Small intestine (tissue), 7 donors: ENCODE measurements around the gene MME. TPM values are rescaled to one million over a fixed set of nuclear protein-coding genes. Genes with fewer than 3 reads are reported as not detected.

Experiments used
- DNase-seq, 2 donors: peaks; one replicate each; pipeline versions ENCODE4 v3.0.0 to v3.0.0-alpha.2; 2013
- FAIRE-seq: peaks from 2 replicates; lab custom pipeline; 2012; peaks lifted over from hg19 to GRCh38; lab: Jason Lieb, UNC
- H3K27ac ChIP-seq, 3 donors: one replicate each; pipeline ENCODE4 v1.5.1; 2013; ENCODE audit warnings: low read length in 2 of 3, mild to moderate bottlenecking in 2 of 3, control low read depth in 1 of 3, inconsistent platforms in 1 of 3, low read depth in 1 of 3, moderate library complexity in 1 of 3
- H3K27me3 ChIP-seq, 3 donors: one replicate each; pipeline ENCODE4 v1.6.1; 2013; ENCODE audit warnings: low read length in 3 of 3, inconsistent platforms in 1 of 3; ENCODE audit not compliant: control insufficient read depth in 3 of 3, insufficient read depth in 3 of 3
- H3K36me3 ChIP-seq, 3 donors: one replicate each; pipeline ENCODE4 v1.6.1; 2013; ENCODE audit warnings: low read length in 3 of 3, inconsistent platforms in 1 of 3, low read depth in 1 of 3, mild to moderate bottlenecking in 1 of 3, moderate library complexity in 1 of 3; ENCODE audit not compliant: control insufficient read depth in 3 of 3, insufficient read depth in 2 of 3
- H3K4me1 ChIP-seq, 3 donors: one replicate each; pipeline ENCODE4 v1.6.1; 2013; ENCODE audit warnings: low read length in 2 of 3, inconsistent platforms in 1 of 3, low read depth in 1 of 3, mild to moderate bottlenecking in 1 of 3, moderate library complexity in 1 of 3; ENCODE audit not compliant: control insufficient read depth in 3 of 3, insufficient read depth in 2 of 3
- H3K4me3 ChIP-seq, 3 donors: one replicate each; pipeline ENCODE4 v1.5.1; 2013; ENCODE audit warnings: low read length in 3 of 3, control low read depth in 1 of 3, inconsistent platforms in 1 of 3, low read depth in 1 of 3, mild to moderate bottlenecking in 1 of 3, moderate library complexity in 1 of 3
- H3K9me3 ChIP-seq, 2 donors: one replicate each; pipeline ENCODE4 v1.6.1; 2013; ENCODE audit warnings: low read depth in 1 of 2, low read length in 1 of 2; ENCODE audit not compliant: control insufficient read depth in 2 of 2, insufficient read depth in 1 of 2
- WGBS, 3 donors: extraction: QIAGEN DNeasy Blood & Tissue Kit; methylation state at CpG; one replicate each; pipeline ENCODE4 v1.1.7; 2013; 5-methylcytosine and 5-hydroxymethylcytosine counted together
- polyA plus RNA-seq, 4 donors: library from polyadenylated mRNA; stranded (reverse) in 3 of 4; unstranded in 1 of 4; fragments of 200-250 nt in 3 of 4; fragments of 120-200 nt in 1 of 4; gene quantifications; one replicate each; pipeline versions ENCODE4 v1.2.1 to v1.2.3, GENCODE V29; 2013
- donor health status: healthy with polysubstance abuse.
- donor health status: control.
- donor health status: control.
- donor health status: Bipolar disorder and iron deficiency.
- donor health status: healthy.

The MME gene
- polyA plus RNA-seq, 4 donors: 62.1 to 206 (median 132) TPM

DNA sequence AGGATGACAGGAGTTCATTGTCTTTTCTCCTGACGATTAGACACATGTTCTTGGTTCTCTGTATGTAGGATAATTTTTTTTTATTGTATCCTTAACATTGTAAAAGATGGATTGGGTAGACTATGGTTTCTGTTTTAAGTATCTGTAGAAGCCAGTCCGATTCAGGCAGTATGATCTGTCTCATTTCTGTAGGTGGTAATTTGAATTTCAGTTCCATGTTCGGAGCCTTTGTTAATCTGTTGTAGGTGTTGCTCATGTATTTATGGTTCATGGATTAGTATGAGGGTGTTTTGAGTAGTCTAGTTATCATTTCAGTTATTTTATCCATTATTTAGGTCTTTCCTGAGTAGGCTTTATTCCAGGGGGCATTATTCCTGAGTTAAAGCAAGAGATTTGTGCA is 32.4 kb upstream of the MME start:
- no peak for FAIRE-seq
- 78 to 88% (median 85%) methylated on average over 3 of the region's 3 CpGs for WGBS, 3 donors
- H3K27ac ChIP-seq: no peak overlapping the region

DNA sequence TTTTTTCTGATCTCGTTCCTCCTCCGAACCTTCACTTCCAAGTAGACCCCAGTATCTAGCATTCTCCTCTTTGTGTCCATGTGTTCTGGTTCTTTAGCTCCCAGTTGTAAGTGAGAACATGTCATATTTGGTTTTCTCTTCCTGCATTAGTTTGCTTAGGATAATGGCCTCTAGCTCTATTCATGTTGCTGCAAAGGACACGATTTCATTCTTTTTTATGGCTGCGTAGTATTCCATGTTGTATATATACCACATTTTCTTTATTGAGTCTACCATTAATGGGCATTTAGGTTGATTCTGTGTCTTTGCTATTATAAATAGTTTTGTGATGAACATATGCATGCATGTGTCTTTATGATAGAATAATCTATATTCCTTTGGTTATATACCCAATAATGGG is 30.2 kb upstream of the MME start:
- DNase-seq: no peak
- Histone ChIP-seq H3K9me3 (peaks cover 0 to 25% of the 10 kb centered on the region in 2 donors), H3K27me3 (no peaks in the 10 kb centered on the region), H3K4me1 (no peaks in the 10 kb centered on the region), H3K27ac (no peak overlapping the region), H3K4me3 (no peak overlapping the region), H3K36me3 (no peaks in the 10 kb centered on the region)
- no peak for FAIRE-seq
- WGBS, 3 donors: 93 to 97% (median 95%) methylated on average over 4 of the region's 4 CpGs

More for the DNA sequence above, 32.4 kb upstream of the MME start:
- DNase-seq: no peak
- Histone ChIP-seq H3K36me3 (no peaks in the 10 kb centered on the region), H3K4me1 (no peaks in the 10 kb centered on the region), H3K27me3 (no peaks in the 10 kb centered on the region), H3K4me3 (no peak overlapping the region), H3K9me3 (peaks cover 0 to 15% of the 10 kb centered on the region in 2 donors)

DNA sequence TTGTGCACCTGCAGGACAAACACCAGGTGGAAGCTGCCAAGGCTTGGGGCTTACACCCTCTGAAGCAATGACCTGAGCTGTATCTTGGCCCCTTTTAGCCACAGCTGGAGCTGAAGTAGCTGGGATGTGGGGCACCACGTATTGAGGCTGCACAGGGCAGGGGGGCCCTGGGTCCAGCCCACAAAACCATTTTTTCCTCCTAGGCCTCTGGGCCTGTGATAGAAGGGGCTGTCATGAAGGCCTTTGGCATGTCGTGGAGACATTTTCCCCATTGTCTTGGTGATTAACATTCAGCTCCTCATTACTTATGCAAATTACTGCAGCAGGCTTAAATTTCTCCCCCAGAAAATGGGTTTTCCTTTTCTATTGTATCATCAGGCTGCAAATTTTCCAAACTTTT is 27.6 kb upstream of the MME start:
- Histone ChIP-seq H3K27ac (no peak overlapping the region), H3K4me1 (no peaks in the 10 kb centered on the region), H3K9me3 (peaks cover 0 to 27% of the 10 kb centered on the region in 2 donors), H3K36me3 (no peaks in the 10 kb centered on the region), H3K4me3 (no peak overlapping the region), H3K27me3 (no peaks in the 10 kb centered on the region)
- 62 to 73% (median 71%) methylated on average over 2 of the region's 2 CpGs for WGBS, 3 donors
- DNase-seq (no peak), FAIRE-seq (no peak)

DNA sequence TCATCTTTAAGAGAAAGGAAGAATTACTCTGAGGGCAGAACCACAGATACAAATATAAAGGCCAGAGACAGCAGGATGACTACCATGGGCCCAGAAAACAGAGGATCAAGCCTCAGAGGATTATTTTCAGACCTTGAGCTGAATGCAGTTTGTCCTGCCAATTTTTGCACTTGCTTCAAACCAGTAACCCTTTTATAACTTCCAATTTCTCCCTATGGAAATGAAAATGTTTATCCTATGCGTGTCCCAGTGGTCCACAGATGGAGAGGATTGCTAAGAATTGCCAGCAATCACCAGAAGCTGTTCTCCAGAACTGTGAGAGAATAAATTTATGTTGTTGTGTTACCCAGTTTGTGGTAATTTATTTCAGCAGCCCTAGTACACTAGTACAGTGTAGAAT is 26.4 kb upstream of the MME start:
- Histone ChIP-seq H3K27me3 (no peaks in the 10 kb centered on the region), H3K9me3 (peaks cover 0 to 27% of the 10 kb centered on the region in 2 donors), H3K36me3 (no peaks in the 10 kb centered on the region), H3K27ac (no peak overlapping the region), H3K4me1 (no peaks in the 10 kb centered on the region), H3K4me3 (no peak overlapping the region)
- no peak for DNase-seq
- FAIRE-seq: no peak
- WGBS, 3 donors: 52 to 85% (median 67%) methylated on average over 1 of the region's 1 CpG

DNA sequence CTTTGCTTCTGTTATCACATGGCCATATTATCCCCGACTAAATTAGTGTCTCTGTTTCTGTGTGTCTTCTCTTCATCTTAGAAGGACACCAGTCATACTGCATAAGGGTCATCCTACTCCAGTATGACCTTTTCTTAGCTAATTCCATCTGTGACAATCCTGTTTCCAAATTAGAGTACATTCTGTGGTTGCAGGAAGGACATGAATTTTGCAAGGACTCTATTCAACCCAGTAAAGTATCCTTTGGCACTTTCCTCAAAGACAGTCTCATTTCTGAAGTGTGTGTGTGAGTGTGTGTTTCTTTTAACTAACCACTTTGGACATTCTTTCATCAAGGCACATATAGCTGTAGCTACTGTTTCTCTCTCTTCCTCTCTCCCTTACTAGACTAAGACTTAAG is 15.2 kb upstream of the MME start:
- H3K4me3 ChIP-seq: no peak overlapping the region
- no peak overlapping the region for H3K27ac ChIP-seq
- no peak for DNase-seq
- H3K4me1 ChIP-seq: no peaks in the 10 kb centered on the region
- H3K9me3 ChIP-seq: no peaks in the 10 kb centered on the region
- no peak for FAIRE-seq
- no peaks in the 10 kb centered on the region for H3K36me3 ChIP-seq
- H3K27me3 ChIP-seq: no peaks in the 10 kb centered on the region
- WGBS, 3 donors: 44 to 75% (median 57%) methylated on average over 1 of the region's 1 CpG

DNA sequence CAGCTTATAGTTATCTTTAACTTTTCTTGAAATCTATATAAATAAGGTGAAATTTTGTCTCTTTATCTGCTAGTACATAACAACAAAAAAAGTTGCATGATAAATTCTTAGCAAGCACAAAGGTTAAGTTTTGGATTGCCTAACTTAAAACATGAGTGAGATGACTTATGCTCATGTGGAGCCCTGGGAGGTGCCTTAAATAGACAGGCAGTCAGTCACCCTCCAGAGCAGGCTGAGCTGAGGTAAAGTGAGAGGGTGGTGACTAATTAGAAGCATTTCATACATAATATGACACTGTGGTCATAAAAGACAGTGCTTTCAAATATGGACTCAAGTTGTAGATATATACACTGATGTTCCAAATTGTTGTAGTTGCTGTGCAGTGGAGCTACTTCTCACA is 14.6 kb upstream of the MME start:
- DNase-seq (peak in 1 of 2 donors; percentile 30), FAIRE-seq (no peak)
- H3K4me3 ChIP-seq: no peak overlapping the region
- no peak overlapping the region for H3K27ac ChIP-seq
- H3K9me3 ChIP-seq: no peaks in the 10 kb centered on the region
- H3K36me3 ChIP-seq: no peaks in the 10 kb centered on the region
- no peaks in the 10 kb centered on the region for H3K27me3 ChIP-seq
- H3K4me1 ChIP-seq: no peaks in the 10 kb centered on the region

DNA sequence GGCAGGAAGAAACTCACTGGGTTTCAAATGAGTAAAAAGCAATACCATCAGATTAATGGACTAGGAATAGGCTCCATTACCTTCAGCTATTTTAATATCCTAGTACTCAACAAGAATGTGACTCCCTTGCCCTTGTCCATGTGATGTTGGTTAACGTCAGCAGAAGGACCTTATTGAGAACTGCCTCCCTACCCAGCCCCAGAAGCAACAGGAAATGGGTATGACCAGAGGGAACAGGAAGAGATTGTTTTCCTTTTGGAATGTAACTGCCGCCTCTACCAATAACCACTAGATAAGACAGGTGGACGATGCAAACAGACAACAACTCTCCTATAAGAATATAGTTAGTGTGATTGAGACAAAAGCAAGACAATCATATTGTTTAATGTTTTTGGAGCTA is 10.4 kb upstream of the MME start:
- DNase-seq (no peak), FAIRE-seq (no peak)
- H3K4me3 ChIP-seq: no peak overlapping the region
- no peaks in the 10 kb centered on the region for H3K27me3 ChIP-seq
- 37 to 80% (median 70%) methylated on average over 3 of the region's 3 CpGs for WGBS, 3 donors
- no peaks in the 10 kb centered on the region for H3K9me3 ChIP-seq
- H3K27ac ChIP-seq: no peak overlapping the region
- no peaks in the 10 kb centered on the region for H3K4me1 ChIP-seq
- no peaks in the 10 kb centered on the region for H3K36me3 ChIP-seq

DNA sequence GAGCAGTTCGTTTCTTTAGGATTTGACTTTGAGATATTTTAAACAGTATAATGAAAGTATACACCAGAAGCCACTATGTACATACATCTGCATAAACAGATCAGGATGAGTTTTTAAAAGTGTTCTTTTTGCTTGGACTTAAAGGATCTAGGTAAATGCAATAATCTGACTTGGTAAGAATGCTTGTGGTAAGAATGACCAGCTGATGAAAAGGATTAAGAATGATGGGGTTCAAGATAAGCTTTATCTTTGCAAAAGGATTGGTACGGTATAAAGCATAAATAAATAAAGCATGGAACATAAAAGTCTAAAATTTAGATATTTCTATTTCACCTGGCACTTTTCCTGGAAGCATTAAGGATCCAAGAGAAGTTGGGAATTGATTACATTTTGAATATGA is 9.8 kb upstream of the MME start:
- DNase-seq (no peak), FAIRE-seq (no peak)
- no peak overlapping the region for H3K4me3 ChIP-seq
- 62 to 79% (median 63%) methylated on average over 2 of the region's 2 CpGs for WGBS, 3 donors
- H3K4me1 ChIP-seq: no peaks in the 10 kb centered on the region
- H3K27me3 ChIP-seq: no peaks in the 10 kb centered on the region
- no peaks in the 10 kb centered on the region for H3K9me3 ChIP-seq
- no peak overlapping the region for H3K27ac ChIP-seq
- no peaks in the 10 kb centered on the region for H3K36me3 ChIP-seq

DNA sequence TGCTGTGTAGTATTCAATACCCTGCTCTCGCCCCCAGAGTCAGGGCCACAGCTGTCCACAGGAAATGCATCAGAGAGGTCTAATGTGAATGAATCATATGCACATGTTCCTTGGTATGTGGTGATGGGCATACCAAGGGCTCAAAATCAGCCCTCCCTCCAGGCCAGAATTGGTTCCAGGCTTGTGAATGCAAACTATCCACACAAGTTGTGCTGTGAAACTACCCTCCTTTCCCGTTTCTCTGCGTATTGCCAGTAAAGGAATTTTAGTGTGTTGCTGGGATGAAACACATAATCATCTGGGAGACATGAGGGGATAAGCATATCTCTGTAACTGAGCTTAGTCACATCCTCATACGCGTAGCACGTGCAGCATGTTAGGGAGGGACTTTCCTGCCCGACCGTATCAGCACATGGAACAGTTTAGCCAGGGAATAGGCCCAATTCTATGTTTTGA is 9.2 kb upstream of the MME start:
- DNase-seq (no peak), FAIRE-seq (no peak)
- H3K27ac ChIP-seq: no peak overlapping the region
- H3K4me3 ChIP-seq: no peak overlapping the region
- WGBS, 3 donors: 81 to 93% (median 86%) methylated on average over 8 of the region's 8 CpGs
- H3K27me3 ChIP-seq: no peaks in the 10 kb centered on the region
- H3K36me3 ChIP-seq: no peaks in the 10 kb centered on the region
- no peaks in the 10 kb centered on the region for H3K9me3 ChIP-seq
- no peaks in the 10 kb centered on the region for H3K4me1 ChIP-seq
